Measurements from ENCODE around the gene UTRN. TPM values are rescaled to one million over a fixed set of nuclear protein-coding genes. Genes with fewer than 3 reads are reported as not detected.

The UTRN gene
- total and polyA plus RNA-seq, 7 experiments from 2014 or later: 46.7 to 280 (median 148) TPM

DNA sequence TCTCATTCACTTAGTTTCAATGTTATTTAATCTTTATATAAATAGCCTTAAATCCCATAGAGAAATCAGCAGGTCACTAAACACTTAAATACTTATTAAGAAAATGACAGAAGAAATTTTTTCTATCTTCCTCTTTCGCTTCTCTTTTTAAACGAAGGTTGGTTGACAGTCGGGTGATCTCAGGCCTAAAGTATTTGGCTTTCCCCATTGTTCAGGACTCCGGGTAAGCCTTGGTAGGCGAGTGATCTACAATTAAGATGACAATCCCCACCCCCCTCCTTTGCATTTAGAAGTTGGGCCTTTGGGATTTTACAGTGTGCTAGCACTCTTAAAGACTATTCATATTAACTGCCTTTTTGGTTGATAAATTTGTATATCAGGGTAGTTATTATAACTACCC, 19.7 kb upstream of the UTRN start:
- no peak overlapping the region for H3K27ac ChIP-seq (ENCODE audit: low read depth, low read length)
- H3K9me3 ChIP-seq (ENCODE audit: control insufficient read depth in 2 of 3, low read length in 3 of 3): no peaks in the 10 kb centered on the region
- Mint-ChIP-seq H3K4me3 (no peak overlapping the region), H3K36me3 (peaks cover 0 to 4% (median 0%) of the 10 kb centered on the region in 5 donors), H3K4me1 (peaks cover 0 to 2% (median 0%) of the 10 kb centered on the region in 7 donors), H3K27ac (no peak overlapping the region), H3K9me3 (peaks cover 0 to 5% (median 0%) of the 10 kb centered on the region in 11 donors), H3K27me3 (peaks cover 0 to 2% (median 0%) of the 10 kb centered on the region in 5 donors)
- POLR2A ChIA-PET: no interaction called here
- DNase-seq (no peak), ATAC-seq (no peak)
- H3K4me3 ChIP-seq (ENCODE audit: low read length): no peak overlapping the region
- CTCF ChIA-PET: interaction anchor here (0.7 kb wide), 1 partner anchor 142 kb away, joined by 3 read pairs; no protein-coding TSS in a partner anchor
- intact Hi-C loops (cut with micrococcal nuclease): no loop called here
- no peaks in the 10 kb centered on the region for H3K36me3 ChIP-seq (ENCODE audit: control insufficient read depth in 2 of 3, insufficient read depth in 3 of 3, low read length in 3 of 3)
- no peaks in the 10 kb centered on the region for H3K4me1 ChIP-seq (ENCODE audit: control insufficient read depth in 2 of 2, insufficient read depth in 2 of 2, low read length in 2 of 2)
- H3K27me3 ChIP-seq (ENCODE audit: control insufficient read depth in 2 of 2, insufficient read depth in 2 of 2, low read length in 2 of 2): no peaks in the 10 kb centered on the region

DNA sequence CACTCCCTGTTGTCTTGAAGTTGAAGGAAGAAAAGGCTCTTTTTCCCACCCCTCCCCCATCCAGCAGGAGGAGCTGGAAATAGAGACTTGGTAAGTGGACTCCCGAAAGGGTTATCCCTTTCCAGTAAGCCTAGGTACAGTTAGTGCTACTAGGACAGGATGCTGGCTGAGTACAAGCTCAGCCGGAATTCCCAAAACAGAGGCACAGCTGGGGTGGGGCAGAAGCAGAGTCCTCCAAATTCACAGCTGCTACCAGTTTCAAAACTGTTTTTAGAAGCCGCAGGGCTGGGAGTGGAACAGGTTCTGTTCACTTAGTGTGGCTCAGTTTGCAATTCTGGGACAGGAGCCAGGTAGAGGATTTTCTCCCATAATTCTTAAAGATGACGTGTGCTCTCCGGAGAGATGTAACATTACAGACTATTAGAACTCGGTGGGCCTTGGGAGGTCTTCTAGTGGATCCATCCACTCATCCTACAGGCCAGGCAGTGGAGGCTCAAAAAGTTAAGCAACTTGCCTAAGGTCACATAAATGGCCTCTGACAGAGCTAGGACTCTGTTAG, 19.0 kb upstream of the UTRN start:
- H3K4me1 ChIP-seq (ENCODE audit: control insufficient read depth in 2 of 2, insufficient read depth in 2 of 2, low read length in 2 of 2): no peaks in the 10 kb centered on the region
- DNase-seq (no peak), ATAC-seq (no peak)
- no peaks in the 10 kb centered on the region for H3K27me3 ChIP-seq (ENCODE audit: control insufficient read depth in 2 of 2, insufficient read depth in 2 of 2, low read length in 2 of 2)
- H3K27ac Mint-ChIP-seq: no peak overlapping the region
- H3K4me3 ChIP-seq (ENCODE audit: low read length): no peak overlapping the region
- H3K4me1 Mint-ChIP-seq: peaks cover 0 to 2% (median 0%) of the 10 kb centered on the region in 7 donors
- no peaks in the 10 kb centered on the region for H3K9me3 ChIP-seq (ENCODE audit: control insufficient read depth in 2 of 3, low read length in 3 of 3)
- POLR2A ChIA-PET: no interaction called here
- H3K27me3 Mint-ChIP-seq: peaks cover 0 to 2% (median 0%) of the 10 kb centered on the region in 5 donors
- H3K27ac ChIP-seq (ENCODE audit: low read depth, low read length): no peak overlapping the region
- peaks cover 0 to 4% (median 0%) of the 10 kb centered on the region in 5 donors for H3K36me3 Mint-ChIP-seq
- intact Hi-C loops (cut with micrococcal nuclease): no loop called here
- CTCF ChIA-PET: no interaction called here
- peaks cover 0 to 6% (median 0%) of the 10 kb centered on the region in 11 donors for H3K9me3 Mint-ChIP-seq
- no peaks in the 10 kb centered on the region for H3K36me3 ChIP-seq (ENCODE audit: control insufficient read depth in 2 of 3, insufficient read depth in 3 of 3, low read length in 3 of 3)
- no peak overlapping the region for H3K4me3 Mint-ChIP-seq

DNA sequence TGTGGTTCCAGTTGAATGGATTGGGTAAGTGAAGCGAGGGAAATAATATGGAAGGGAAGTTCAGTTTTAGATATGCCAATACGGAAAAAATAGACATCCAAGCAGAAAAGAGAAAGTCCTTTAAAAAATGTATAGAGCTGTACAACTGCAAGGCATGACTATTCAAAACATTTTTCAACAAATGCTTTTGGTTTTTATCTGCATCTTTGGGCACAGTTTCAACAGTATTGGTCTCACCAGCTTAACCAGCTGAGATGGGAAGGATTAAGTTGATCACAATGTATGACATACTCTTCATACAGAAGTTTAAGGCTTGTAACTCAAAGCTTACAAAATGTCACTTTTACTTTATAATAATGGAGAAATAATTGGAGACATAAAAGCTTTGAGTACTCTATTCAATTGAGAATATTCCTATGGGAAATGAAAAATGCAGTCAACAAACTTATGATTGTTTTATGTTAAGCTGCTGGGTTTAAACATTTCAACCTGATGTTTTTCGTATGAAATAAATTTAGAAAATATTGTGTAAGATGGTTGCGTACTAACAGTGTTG, 16.3 kb upstream of the UTRN start:
- intact Hi-C loops (cut with micrococcal nuclease): no loop called here
- Mint-ChIP-seq H3K27me3 (peaks cover 0 to 2% (median 0%) of the 10 kb centered on the region in 5 donors), H3K9me3 (peaks cover 0 to 6% (median 0%) of the 10 kb centered on the region in 11 donors), H3K4me3 (no peak overlapping the region), H3K4me1 (no peaks in the 10 kb centered on the region), H3K36me3 (peaks cover 0 to 2% (median 0%) of the 10 kb centered on the region in 5 donors), H3K27ac (no peak overlapping the region)
- Histone ChIP-seq H3K27ac (ENCODE audit: low read depth, low read length) (no peak overlapping the region), H3K4me3 (ENCODE audit: low read length) (no peak overlapping the region), H3K27me3 (ENCODE audit: control insufficient read depth in 2 of 2, insufficient read depth in 2 of 2, low read length in 2 of 2) (no peaks in the 10 kb centered on the region), H3K9me3 (ENCODE audit: control insufficient read depth in 2 of 3, low read length in 3 of 3) (no peaks in the 10 kb centered on the region), H3K4me1 (ENCODE audit: control insufficient read depth in 2 of 2, insufficient read depth in 2 of 2, low read length in 2 of 2) (no peaks in the 10 kb centered on the region), H3K36me3 (ENCODE audit: control insufficient read depth in 2 of 3, insufficient read depth in 3 of 3, low read length in 3 of 3) (no peaks in the 10 kb centered on the region)
- ChIA-PET CTCF (interaction anchor here (0.6 kb wide), 2 partner anchors 11 to 645 kb away, joined by 3 read pairs; no protein-coding TSS in a partner anchor), POLR2A (no interaction called here)
- DNase-seq: no peak
- no peak for ATAC-seq

DNA sequence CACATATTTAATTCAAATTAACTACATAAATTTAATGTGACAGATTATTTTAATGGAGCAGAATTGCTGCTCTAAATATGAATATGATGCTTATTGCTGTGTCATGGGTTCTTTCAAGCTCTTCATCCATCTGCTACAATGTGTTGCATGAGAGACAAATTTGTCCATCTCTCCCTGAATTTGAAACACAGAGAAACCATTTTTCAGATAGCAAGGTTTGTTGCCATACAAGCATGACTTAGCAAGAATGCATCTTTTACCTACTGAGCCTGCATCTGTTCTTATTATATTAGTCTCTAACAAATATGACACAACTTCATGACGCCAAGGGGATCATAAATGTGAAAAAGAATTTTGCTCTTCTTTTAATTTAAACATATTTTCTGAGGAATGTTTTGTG, 8.0 kb upstream of the UTRN start:
- Mint-ChIP-seq H3K4me1 (peaks cover 0 to 4% (median 0%) of the 10 kb centered on the region in 7 donors), H3K4me3 (no peak overlapping the region), H3K9me3 (no peaks in the 10 kb centered on the region), H3K36me3 (peaks cover 0 to 1% (median 0%) of the 10 kb centered on the region in 5 donors), H3K27ac (no peak overlapping the region), H3K27me3 (peaks cover 0 to 10% (median 5%) of the 10 kb centered on the region in 5 donors)
- H3K27me3 ChIP-seq (ENCODE audit: control insufficient read depth in 2 of 2, insufficient read depth in 2 of 2, low read length in 2 of 2): no peaks in the 10 kb centered on the region
- no peak overlapping the region for H3K27ac ChIP-seq (ENCODE audit: low read depth, low read length)
- no peaks in the 10 kb centered on the region for H3K4me1 ChIP-seq (ENCODE audit: control insufficient read depth in 2 of 2, insufficient read depth in 2 of 2, low read length in 2 of 2)
- no peaks in the 10 kb centered on the region for H3K9me3 ChIP-seq (ENCODE audit: control insufficient read depth in 2 of 3, low read length in 3 of 3)
- ChIA-PET CTCF (no interaction called here), POLR2A (no interaction called here)
- H3K36me3 ChIP-seq (ENCODE audit: control insufficient read depth in 2 of 3, insufficient read depth in 3 of 3, low read length in 3 of 3): no peaks in the 10 kb centered on the region
- ATAC-seq (no peak), DNase-seq (no peak)
- H3K4me3 ChIP-seq (ENCODE audit: low read length): no peak overlapping the region
- intact Hi-C loops (cut with micrococcal nuclease): no loop called here

DNA sequence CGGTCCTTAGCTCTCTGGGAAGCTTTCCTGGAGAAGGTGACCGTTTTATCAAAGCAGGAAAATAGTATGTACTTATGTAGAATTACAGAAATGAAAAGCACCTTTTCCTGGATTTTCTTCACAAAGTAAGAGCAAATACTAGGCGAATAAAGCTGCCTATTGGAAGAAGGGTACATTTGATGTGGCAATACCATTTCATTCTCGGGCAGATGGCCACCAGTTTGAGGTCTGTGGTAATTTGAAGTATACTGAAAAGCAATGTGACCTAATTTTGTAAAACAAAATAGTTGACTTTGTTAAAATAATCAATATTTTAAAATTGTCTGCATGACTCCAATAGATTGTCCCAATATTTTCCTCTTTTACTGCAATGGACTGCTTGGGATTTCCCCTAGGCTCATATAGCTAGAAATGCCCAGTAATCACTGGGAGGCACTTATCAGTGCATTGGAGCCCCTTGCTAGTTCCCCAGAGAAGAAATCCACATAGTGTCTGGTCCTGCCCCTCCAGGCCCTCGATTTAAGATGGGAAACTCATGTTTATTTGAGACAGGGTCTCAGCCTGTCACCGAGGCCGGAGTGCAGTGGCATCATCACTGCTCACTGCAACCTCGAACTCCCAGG, 7.4 kb upstream of the UTRN start:
- Mint-ChIP-seq H3K27me3 (peaks cover 0 to 13% (median 6%) of the 10 kb centered on the region in 5 donors), H3K4me1 (peaks cover 0 to 4% (median 0%) of the 10 kb centered on the region in 7 donors), H3K4me3 (no peak overlapping the region), H3K9me3 (no peaks in the 10 kb centered on the region), H3K36me3 (peaks cover 0 to 1% (median 0%) of the 10 kb centered on the region in 5 donors), H3K27ac (no peak overlapping the region)
- Histone ChIP-seq H3K27me3 (ENCODE audit: control insufficient read depth in 2 of 2, insufficient read depth in 2 of 2, low read length in 2 of 2) (no peaks in the 10 kb centered on the region), H3K4me3 (ENCODE audit: low read length) (no peak overlapping the region), H3K36me3 (ENCODE audit: control insufficient read depth in 2 of 3, insufficient read depth in 3 of 3, low read length in 3 of 3) (no peaks in the 10 kb centered on the region), H3K4me1 (ENCODE audit: control insufficient read depth in 2 of 2, insufficient read depth in 2 of 2, low read length in 2 of 2) (no peaks in the 10 kb centered on the region), H3K27ac (ENCODE audit: low read depth, low read length) (no peak overlapping the region), H3K9me3 (ENCODE audit: control insufficient read depth in 2 of 3, low read length in 3 of 3) (no peaks in the 10 kb centered on the region)
- intact Hi-C loops (cut with micrococcal nuclease): no loop called here
- ATAC-seq: no peak
- ChIA-PET POLR2A (interaction anchor here (0.7 kb wide), 1 partner anchor 28 kb away, joined by 3 read pairs; no protein-coding TSS in a partner anchor), CTCF (no interaction called here)
- DNase-seq: no peak

DNA sequence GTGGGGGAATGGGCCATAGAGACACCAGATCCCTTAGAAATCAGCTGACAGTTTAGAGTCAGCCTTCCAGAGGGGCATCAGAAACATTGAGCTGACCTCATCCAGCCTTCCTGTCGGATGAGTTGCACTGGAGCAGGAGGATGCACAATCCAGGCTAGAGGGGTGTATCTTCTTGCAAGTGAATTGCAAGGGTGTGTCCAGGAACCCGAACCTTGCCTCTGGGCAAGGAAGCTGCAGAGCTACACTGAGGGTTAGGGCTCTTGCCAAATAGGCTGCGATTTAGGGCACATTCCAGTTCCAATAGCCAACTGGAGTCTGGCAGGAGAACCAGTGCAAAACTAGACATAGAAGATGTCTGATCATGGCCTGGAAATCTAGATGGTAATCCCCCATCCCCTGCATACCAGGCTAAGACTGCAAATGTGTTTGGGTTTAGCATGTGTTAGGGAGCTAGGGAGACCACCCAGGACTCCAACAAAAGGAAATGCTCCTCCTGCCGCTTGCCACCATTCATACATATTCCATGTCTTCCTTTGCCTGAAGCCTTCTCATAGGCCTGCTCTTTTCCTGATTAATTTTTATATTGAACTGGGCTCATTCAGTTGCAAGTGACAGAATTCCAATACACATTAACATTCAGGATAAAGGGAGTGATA, 6.3 kb upstream of the UTRN start:
- ChIA-PET POLR2A (interaction anchor here (0.7 kb wide), 1 partner anchor 27 kb away, joined by 3 read pairs; no protein-coding TSS in a partner anchor), CTCF (no interaction called here)
- intact Hi-C loops (cut with micrococcal nuclease): no loop called here
- Histone ChIP-seq H3K4me3 (ENCODE audit: low read length) (no peak overlapping the region), H3K27ac (ENCODE audit: low read depth, low read length) (no peak overlapping the region), H3K36me3 (ENCODE audit: control insufficient read depth in 2 of 3, insufficient read depth in 3 of 3, low read length in 3 of 3) (no peaks in the 10 kb centered on the region), H3K4me1 (ENCODE audit: control insufficient read depth in 2 of 2, insufficient read depth in 2 of 2, low read length in 2 of 2) (peaks cover 2% of the 10 kb centered on the region in 2 donors), H3K9me3 (ENCODE audit: control insufficient read depth in 2 of 3, low read length in 3 of 3) (no peaks in the 10 kb centered on the region), H3K27me3 (ENCODE audit: control insufficient read depth in 2 of 2, insufficient read depth in 2 of 2, low read length in 2 of 2) (no peaks in the 10 kb centered on the region)
- Mint-ChIP-seq H3K27me3 (peaks cover 2 to 16% (median 8%) of the 10 kb centered on the region in 5 donors), H3K4me3 (no peak overlapping the region), H3K4me1 (peaks cover 1 to 7% (median 3%) of the 10 kb centered on the region in 7 donors), H3K9me3 (no peaks in the 10 kb centered on the region), H3K36me3 (peaks cover 0 to 1% (median 0%) of the 10 kb centered on the region in 5 donors), H3K27ac (no peak overlapping the region)
- no peak for ATAC-seq
- DNase-seq: no peak

Data from naive thymus-derived CD4-positive, alpha-beta T cell (primary cell).